Measurements from ENCODE around the gene OCLN.
"Not testable (repeated sequence)": the region's sequence is repeated elsewhere in the genome, so short reads cannot be mapped to it uniquely, and the experiment has no call there.

The OCLN gene

DNA sequence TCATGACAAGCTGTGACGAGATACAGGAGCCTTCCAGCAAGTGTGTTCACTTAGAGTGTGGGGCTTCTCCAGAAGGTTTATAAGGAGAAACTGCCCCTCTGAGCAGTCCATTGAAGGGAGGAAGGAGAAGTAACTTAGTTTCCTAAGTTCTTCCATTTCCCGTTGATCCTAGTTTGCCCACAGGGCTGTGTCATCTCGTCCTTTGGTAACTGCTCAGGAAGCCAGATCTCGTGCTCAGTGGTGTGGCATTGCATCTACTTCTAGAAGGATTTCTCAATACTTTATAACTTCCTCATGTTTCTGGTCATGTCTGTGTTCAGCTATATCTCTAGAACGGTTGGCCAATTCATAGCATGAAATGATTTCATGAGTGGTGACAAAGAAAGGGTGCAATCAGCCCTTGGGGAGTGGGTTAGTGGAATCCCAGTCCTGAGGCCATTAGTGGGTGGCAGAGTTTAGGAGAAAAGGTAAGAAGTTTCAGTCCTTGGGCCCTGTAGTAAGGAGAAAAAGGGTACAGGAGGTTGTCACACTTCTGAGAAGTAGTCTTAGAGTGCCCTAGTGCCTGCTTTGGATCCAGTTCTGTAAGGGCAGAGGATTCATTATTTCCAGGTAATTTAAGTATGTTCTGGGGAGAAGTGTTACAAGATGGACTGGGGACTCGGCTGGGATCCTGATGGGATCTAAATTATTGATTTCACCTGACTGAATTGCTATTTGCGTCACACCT is 103.7 kb downstream of the OCLN start:
- not testable (repeated sequence) for DNase-seq (ENCODE audit: low read depth, low spot score)

GRCh38 chr5:69601947-69602346 is 109.4 kb downstream of the OCLN start:
- DNase-seq (ENCODE audit: low read depth, low spot score); H3K4me3 ChIP-seq (ENCODE audit: low read length): not testable (repeated sequence)

More for the DNA sequence above, 103.7 kb downstream of the OCLN start:
- not testable (repeated sequence) for H3K4me3 ChIP-seq (ENCODE audit: low read length)

- DNase-seq (ENCODE audit: low read depth, low spot score); H3K4me3 ChIP-seq (ENCODE audit: low read length): not testable (repeated sequence)
Observed at GRCh38 chr5:69606839-69607238, 114.2 kb downstream of the OCLN start.
